Ishikawa (cell line): Measurements from ENCODE around the gene TMEM72.

Experiments used
- CEBPB ChIP-seq: IDR thresholded peaks from 2 replicates; pipeline ENCODE4 v1.6.1; 2012
- CREB1 ChIP-seq: IDR thresholded peaks from 2 replicates; pipeline ENCODE4 v1.6.1; 2012; ENCODE audit warnings: low read depth
- EGR1 ChIP-seq: IDR thresholded peaks from 2 replicates; pipeline ENCODE4 v1.6.1; 2012
- EP300 ChIP-seq: IDR thresholded peaks from 2 replicates; pipeline ENCODE4 v1.6.1; 2012; ENCODE audit warnings: borderline replicate concordance
- FOXM1 ChIP-seq: IDR thresholded peaks from 2 replicates; pipeline ENCODE4 v1.6.1; 2012; ENCODE audit warnings: low read depth, borderline replicate concordance
- MAX ChIP-seq: IDR thresholded peaks from 2 replicates; pipeline ENCODE4 v1.6.1; 2012
- NFIC ChIP-seq: IDR thresholded peaks from 2 replicates; pipeline ENCODE4 v1.6.1; 2012
- RAD21 ChIP-seq: IDR thresholded peaks from 2 replicates; pipeline ENCODE4 v1.6.1; 2012; ENCODE audit warnings: low read depth
- TAF1 ChIP-seq: IDR thresholded peaks from 2 replicates; pipeline ENCODE4 v1.6.1; 2012; ENCODE audit warnings: low read depth, mild to moderate bottlenecking
- TCF12 ChIP-seq: IDR thresholded peaks from 2 replicates; pipeline ENCODE4 v1.6.1; 2012; ENCODE audit warnings: low read depth
- TEAD4 ChIP-seq: IDR thresholded peaks from 2 replicates; pipeline ENCODE4 v1.6.1; 2012
- USF1 ChIP-seq: IDR thresholded peaks from 2 replicates; pipeline ENCODE4 v1.6.1; 2012
- YY1 ChIP-seq: IDR thresholded peaks from 2 replicates; pipeline ENCODE4 v1.6.1; 2012; ENCODE audit warnings: low read depth
- ZBTB7A ChIP-seq: IDR thresholded peaks from 2 replicates; pipeline ENCODE4 v1.6.1; 2012; ENCODE audit warnings: low read depth
- TF ChIP-seq, protein P1 (sequence below): IDR thresholded peaks from 2 replicates; pipeline ENCODE4 v1.6.1; 2012; ENCODE audit warnings: low read depth, mild to moderate bottlenecking

The TMEM72 gene

DNA sequence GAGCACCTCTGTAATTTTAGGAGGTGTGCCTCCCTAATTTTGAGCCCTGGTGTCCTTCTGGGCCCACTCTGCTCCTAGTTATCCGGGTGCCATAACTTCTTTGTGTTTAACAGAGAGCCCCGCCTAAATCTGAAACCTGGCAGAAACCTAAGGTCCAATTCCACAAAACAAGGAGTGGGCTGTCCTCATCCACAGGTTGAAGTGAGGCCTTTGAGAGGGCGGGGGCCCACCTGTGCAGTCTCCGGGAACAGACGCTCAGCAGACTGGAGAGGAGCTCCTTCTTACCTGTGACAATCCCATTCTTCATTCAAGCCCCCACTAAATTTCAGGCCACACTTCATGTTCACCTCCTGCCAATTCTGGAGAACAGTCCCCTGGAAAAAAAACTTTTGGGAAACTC, 10.9 kb downstream of the TMEM72 start:
- TF ChIP-seq ZBTB7A (no peak), CEBPB (no peak), TEAD4 (no peak), CREB1 (no peak), TCF12 (no peak), TAF1 (no peak), MAX (no peak), USF1 (no peak)
- TF ChIP-seq, protein P1, sequence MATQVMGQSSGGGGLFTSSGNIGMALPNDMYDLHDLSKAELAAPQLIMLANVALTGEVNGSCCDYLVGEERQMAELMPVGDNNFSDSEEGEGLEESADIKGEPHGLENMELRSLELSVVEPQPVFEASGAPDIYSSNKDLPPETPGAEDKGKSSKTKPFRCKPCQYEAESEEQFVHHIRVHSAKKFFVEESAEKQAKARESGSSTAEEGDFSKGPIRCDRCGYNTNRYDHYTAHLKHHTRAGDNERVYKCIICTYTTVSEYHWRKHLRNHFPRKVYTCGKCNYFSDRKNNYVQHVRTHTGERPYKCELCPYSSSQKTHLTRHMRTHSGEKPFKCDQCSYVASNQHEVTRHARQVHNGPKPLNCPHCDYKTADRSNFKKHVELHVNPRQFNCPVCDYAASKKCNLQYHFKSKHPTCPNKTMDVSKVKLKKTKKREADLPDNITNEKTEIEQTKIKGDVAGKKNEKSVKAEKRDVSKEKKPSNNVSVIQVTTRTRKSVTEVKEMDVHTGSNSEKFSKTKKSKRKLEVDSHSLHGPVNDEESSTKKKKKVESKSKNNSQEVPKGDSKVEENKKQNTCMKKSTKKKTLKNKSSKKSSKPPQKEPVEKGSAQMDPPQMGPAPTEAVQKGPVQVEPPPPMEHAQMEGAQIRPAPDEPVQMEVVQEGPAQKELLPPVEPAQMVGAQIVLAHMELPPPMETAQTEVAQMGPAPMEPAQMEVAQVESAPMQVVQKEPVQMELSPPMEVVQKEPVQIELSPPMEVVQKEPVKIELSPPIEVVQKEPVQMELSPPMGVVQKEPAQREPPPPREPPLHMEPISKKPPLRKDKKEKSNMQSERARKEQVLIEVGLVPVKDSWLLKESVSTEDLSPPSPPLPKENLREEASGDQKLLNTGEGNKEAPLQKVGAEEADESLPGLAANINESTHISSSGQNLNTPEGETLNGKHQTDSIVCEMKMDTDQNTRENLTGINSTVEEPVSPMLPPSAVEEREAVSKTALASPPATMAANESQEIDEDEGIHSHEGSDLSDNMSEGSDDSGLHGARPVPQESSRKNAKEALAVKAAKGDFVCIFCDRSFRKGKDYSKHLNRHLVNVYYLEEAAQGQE, result no peak

DNA sequence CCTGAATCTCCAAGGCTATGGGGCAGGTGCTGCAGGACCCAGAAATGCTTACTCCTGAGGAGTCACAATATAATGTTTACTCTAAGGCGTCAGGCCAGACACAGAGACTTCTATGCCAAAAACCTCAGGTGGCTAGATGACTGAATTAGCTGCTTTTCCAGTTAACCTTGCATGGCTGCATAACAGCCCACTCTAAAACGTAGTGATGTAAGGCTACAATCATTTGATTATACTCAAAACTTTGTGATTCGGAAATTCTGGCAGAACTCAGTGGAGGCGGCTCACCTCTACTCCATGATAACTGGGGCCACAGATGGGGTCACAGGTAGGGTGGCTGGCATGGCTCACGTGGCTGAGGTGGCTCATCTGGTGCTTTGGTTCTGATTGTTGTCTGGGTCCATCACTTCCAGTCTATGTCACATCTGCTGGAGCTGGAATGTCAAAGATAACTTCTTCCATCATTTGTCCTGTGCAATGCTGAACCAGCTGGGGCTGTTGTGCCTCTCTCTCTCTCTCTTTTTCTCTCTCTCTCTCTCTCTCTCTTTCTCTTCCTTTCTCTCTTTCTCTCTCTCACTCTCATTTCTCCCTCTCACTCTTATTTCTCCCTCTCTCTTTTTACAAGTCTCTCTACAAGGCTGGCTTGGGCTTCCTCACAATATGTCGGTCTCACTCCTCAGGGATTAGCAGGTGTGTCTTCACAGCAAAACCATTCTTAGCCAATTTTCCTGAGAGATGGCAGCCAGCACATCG, 11.8 kb downstream of the TMEM72 start:
- TF ChIP-seq CEBPB (no peak), ZBTB7A (no peak), EP300 (no peak), CREB1 (no peak), YY1 (no peak), TEAD4 (no peak), RAD21 (no peak), TAF1 (no peak), NFIC (no peak), USF1 (no peak), MAX (no peak)
- TF ChIP-seq, protein P1, result no peak

- TF ChIP-seq EP300 (no peak), CREB1 (no peak), TEAD4 (no peak), NFIC (no peak), YY1 (no peak), EGR1 (no peak), FOXM1 (no peak), USF1 (no peak), MAX (no peak), TAF1 (no peak), RAD21 (no peak), TCF12 (no peak)
- TF ChIP-seq, protein P1, result no peak
Measured at GRCh38 chr10:44923611-44924010, 12.5 kb downstream of the TMEM72 start.
